Dedifferentiated amniotic fluid mesenchymal stem cell (primary cell): ENCODE results near the gene TIE1.

Experiments
- DNase-seq: peaks from one replicate; pipeline ENCODE4 v3.0.0-alpha.2; 2016; ENCODE audit errors: extremely low spot score

The TIE1 gene

GRCh38 chr1:43293896-43294760, 6.7 kb upstream of the TIE1 start:
- DNase-seq, result peak; percentile 47

GRCh38 chr1:43294761-43295160, 6.0 kb upstream of the TIE1 start:
- no peak for DNase-seq

GRCh38 chr1:43296207-43296606, 4.6 kb upstream of the TIE1 start:
- peak; percentile 61 for DNase-seq

GRCh38 chr1:43298055-43298454, 2.7 kb upstream of the TIE1 start:
- DNase-seq, result no peak

DNA sequence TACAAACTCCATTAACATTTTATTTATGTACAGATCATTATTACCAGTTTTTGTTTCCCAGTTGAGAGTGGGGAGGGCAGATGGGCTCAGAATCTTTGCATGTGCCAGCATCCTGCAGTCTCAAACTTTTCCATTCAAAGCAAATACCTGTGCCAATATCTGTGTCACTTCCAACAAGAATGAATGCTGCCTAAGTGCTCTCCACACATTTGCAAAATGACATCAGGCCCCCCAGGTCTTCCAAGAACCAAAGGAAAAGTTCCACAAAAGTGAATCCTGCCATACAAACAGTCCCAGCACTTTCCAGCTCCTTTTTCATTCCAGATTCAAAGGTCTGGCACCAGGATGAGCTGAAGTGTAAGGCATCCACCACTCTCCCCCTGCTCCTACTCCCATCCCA, 1.7 kb upstream of the TIE1 start:
- no peak for DNase-seq

- DNase-seq, result no peak
Observed at GRCh38 chr1:43302201-43302600, 1.4 kb downstream of the TIE1 start.

DNA sequence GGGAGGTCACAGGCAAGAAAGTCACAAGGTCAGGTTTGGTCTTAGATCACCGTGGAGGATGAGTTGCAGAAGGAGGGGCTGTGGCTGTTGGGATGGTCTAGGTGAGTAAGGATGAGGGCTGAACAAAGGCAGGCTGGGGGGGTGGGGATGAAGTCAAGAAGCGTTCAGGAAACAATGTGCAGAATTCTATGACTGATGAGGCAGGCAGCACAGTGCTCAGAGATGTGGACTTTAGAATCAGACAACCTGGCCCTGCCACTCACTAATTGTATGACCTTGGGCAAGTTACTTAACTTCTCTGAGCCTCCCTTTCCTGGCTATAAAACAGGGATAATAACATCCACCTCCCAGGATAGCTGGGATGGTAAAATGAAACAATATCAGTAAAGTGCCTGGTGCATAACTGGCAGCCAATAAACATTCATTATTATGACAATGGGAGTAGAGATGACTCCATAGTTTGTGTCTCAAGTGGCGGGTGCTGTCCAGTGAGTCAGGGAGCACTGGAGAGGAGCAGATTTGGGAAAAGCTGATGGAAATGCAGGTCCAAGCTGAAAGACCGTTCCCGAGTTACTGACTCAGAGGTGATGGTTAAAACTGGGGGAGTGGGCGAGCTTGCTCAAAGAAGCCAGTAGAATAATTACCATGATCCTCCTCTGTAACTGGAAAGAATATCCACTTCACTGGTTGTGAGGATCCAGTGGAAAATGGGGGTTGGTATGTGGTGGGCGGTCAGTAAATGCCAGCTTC, 2.1 kb downstream of the TIE1 start:
- no peak for DNase-seq

DNA sequence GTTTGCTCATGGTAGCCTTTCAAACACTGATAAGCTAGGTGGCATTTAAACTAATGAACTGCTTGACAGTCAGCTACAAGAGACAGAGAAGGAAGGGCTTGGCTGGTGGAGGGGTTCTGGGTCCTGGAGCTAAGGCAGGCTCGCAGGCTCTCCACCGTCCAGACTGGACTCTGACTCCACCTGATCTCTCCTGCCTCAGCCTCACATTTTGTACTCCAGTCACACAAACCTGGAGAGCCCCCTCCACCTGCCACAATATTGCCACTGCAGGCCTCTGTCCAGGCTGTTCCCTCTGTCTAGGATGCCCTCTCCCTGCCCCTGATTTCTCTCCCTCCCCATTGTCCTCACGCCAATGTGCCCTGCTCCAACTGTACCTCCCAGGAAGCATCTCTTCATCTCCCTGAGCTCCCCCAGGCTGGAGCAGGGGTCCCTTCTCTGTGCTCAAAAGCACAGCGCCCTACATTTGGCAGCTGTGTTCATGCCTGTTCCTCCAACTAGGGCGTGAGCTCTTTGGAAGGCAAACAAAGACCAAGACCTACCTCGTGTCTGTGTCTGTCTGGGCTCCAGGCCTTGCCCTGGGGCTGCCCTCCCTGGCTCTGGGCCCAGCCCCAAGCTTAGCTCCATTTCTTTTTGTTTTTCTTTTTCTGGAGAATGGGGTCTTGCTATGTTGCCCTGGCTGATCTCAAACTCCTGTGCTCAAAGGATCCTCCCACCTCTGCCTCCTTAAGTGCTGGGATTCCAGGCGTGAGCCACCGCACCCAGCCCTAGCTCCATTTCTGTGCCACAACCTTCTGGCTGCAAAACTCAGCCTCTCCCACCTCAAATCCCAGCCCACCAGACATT, 2.9 kb downstream of the TIE1 start:
- no peak for DNase-seq

DNA sequence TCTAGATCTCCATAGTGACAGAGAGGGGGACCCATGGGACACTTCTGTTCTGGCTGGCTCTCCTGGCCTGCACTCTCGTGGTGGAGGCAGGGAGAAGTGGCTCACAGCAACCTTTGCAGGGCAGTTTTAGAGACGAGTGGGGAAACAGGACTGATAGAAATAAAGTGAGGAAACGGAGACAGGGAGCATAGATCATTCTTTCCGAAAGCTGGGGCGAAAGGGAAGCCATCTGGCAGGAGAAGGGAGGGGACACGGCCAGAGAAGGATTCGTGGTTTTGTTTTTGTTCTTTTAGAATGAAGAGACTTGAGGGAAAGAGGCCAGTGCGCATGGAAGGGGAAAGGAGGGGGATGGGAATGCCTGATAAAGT, 3.5 kb downstream of the TIE1 start:
- no peak for DNase-seq

DNA sequence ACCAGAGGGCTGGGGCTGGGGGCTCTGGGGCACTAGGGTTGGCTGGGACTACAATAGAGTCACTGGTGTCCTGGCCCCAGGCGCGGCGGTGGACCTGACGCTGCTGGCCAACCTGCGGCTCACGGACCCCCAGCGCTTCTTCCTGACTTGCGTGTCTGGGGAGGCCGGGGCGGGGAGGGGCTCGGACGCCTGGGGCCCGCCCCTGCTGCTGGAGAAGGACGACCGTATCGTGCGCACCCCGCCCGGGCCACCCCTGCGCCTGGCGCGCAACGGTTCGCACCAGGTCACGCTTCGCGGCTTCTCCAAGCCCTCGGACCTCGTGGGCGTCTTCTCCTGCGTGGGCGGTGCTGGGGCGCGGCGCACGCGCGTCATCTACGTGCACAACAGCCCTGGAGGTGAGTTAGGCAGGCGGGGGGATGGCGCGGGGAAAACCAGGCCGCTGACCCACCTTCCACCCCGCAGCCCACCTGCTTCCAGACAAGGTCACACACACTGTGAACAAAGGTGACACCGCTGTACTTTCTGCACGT, 4.1 kb downstream of the TIE1 start:
- DNase-seq, result no peak

DNA sequence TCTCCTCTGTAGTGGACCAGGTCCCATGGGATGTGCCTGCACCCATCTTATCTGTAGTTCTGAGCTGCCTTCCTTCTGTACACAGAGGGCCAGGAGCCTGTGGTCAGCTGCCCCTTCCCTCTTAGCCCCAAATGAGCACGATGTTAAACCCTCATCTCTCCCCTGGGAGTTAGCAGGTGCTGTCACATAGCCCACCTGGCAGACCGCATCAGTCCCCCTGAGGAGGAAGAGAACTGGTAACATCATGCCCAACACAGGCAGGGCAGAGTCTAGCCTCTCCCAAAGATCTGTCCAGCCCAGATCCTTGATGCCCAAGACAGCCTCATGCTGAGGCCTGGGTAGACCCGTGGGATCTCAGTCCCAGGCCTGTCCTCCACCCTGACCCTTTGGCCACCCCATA, 4.7 kb downstream of the TIE1 start:
- DNase-seq, result no peak

- no peak for DNase-seq
Observed at GRCh38 chr1:43305926-43306687, 5.3 kb downstream of the TIE1 start.

DNA sequence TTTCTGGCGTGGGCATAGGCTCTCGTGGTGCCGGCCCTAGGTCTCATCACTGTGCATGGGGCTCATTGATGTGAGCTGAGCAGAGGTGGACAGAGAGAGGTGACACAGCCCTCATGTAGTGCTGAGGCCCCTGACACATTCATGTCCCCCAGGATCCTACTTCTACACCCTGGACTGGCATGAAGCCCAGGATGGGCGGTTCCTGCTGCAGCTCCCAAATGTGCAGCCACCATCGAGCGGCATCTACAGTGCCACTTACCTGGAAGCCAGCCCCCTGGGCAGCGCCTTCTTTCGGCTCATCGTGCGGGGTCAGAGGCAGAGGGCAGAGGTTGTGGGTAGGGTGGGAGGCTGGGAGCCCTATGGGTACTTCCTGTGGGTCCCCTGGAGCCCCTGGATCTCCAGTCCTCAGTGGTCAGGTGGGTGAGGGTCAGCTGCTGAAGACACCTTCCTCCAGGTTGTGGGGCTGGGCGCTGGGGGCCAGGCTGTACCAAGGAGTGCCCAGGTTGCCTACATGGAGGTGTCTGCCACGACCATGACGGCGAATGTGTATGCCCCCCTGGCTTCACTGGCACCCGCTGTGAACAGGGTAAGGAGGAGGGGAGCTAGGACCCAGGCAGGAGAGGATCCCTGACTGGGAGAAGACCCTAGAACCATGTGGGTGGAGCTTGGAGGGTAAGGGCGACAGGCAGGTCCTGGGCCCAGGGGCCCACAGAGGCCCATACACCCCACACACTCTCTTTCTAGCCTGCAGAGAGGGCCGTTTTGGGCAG, 6.1 kb downstream of the TIE1 start:
- no peak for DNase-seq

DNA sequence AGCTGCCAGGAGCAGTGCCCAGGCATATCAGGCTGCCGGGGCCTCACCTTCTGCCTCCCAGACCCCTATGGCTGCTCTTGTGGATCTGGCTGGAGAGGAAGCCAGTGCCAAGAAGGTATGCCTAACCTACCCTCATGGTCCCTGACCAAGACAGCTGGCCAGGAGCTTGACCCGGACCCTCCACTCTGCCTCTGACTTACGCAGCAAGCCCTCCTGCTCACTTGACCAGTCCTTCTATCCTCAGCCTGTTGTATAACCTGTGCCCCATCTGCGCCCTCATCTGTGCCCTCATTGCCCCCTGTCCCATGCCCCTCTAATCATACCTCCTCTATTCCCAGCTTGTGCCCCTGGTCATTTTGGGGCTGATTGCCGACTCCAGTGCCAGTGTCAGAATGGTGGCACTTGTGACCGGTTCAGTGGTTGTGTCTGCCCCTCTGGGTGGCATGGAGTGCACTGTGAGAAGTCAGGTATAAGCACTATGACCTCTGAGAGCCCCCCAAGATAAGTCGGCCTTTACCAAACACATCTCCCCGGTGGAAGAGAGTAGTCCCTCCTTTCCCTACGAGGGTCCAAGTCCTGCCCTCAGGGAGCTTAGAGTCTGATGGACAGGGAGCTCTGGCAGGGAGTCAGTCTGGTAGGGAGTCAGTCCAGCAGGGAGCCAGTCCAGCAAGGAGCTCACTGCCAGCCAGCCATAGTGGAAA, 6.8 kb downstream of the TIE1 start:
- no peak for DNase-seq

DNA sequence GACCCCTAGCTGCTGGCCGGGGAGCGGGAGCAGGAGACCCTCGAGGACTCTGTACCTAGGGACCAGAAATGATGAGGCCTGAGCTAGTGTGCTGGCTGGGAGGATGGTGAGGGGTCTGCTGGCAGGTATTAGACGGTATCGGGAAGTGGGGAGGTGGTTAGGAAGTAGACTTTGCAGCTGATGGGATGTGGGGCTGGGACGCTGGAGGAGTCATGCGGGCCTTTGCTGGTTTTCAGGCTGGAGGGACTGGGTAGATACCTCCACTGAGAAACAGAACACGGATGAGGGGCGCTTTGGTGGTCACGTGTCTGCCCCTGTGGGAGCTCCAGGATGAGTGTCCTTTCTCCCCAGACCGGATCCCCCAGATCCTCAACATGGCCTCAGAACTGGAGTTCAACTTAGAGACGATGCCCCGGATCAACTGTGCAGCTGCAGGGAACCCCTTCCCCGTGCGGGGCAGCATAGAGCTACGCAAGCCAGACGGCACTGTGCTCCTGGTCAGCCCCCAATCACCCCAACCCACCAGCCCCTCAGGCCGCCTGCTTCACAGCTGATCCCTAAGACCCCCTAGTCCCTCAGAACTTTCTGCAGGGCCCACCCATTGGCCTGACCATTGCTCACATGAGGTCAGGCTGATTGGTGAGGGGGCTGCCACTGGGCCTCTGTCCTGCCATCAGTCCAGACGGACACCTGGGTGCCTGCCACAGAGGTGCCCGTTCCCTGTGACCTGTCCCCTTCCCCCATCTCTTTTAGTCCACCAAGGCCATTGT, 8.0 kb downstream of the TIE1 start:
- no peak for DNase-seq

GRCh38 chr1:43309405-43310025, 8.7 kb downstream of the TIE1 start:
- no peak for DNase-seq

DNA sequence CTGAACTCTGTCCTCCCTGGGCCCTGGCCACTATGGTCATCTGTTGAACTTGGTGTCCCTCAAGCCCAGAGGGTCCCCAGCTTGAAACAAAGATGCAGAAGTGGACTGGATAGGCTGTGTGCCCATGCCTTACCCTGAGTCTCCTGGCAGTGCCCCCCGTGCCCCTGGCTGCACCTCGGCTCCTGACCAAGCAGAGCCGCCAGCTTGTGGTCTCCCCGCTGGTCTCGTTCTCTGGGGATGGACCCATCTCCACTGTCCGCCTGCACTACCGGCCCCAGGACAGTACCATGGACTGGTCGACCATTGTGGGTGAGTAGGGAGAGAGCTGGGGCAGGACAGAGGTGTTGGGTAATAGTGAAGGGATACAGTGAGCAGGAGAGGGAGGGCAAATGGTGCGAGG, 10.7 kb downstream of the TIE1 start:
- DNase-seq, result no peak

DNA sequence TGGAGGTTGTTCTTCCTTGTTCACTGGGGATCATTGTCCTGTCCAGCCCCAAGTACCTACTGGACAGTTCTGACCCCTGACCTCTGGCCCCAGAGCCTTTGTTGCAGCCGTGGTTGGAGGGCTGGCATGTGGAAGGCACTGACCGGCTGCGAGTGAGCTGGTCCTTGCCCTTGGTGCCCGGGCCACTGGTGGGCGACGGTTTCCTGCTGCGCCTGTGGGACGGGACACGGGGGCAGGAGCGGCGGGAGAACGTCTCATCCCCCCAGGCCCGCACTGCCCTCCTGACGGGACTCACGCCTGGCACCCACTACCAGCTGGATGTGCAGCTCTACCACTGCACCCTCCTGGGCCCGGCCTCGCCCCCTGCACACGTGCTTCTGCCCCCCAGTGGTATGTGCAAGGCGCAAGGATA, 11.4 kb downstream of the TIE1 start:
- DNase-seq, result no peak
